ENCODE measurements around the gene CLTB.
"Not testable (repeated sequence)": the region's sequence is repeated elsewhere in the genome, so short reads cannot be mapped to it uniquely, and the experiment has no call there.

The CLTB gene

DNA sequence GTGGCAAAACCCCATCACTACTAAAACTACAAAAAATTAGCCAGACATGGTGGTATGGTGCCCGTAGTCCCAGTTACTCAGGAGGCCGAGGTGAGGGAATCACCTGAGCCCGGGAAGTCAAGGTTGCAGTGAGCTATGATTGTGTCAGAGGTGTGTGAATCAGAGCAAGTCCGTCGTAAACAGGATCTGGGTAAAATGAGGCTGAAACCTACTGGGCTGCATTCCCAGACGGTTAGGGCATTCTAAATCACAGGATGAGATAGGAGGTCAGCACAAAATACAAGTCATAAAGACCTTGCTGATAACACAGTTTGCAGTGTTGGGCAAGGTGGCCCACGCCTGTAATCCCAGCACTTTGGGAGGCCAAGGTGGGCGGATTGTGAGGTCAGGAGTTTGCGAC, 1.9 kb upstream of the CLTB start:
- TF ChIP-seq JUND (IDR thresholded peaks at IDR 0.05; ENCODE audit: low read depth) = no peak
- in situ Hi-C loops (cut with HindIII; ENCODE audit: low pct_unique_long_range_greater_than_20kb, low sequenced_read_pairs) = no loop called here
- no peak for DNase-seq (ENCODE audit: low read depth in 1 of 2, low spot score in 1 of 2)

DNA sequence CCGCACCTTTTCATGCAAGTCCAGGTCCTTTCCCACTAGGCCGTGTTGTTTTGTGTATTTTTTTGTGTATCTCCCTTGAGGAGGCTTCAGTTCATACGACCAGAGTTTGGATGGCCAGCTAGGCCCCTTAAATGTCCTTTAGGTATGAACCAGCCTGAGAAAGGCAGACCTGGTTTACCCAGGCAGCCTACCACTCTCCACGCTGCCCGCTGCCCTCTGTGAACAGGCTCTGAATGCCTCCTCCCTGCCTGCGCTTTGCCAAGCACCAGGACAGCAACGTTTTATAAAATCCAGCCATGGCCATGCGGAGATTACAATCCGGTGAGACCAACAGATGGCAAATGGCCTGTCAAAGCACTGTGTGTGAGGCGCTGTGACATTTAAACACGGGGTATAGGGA, 626 bp upstream of the CLTB start:
- in situ Hi-C loops (cut with HindIII; ENCODE audit: low pct_unique_long_range_greater_than_20kb, low sequenced_read_pairs) = no loop called here
- no peak for DNase-seq (ENCODE audit: low read depth in 1 of 2, low spot score in 1 of 2)
- no peak for TF ChIP-seq JUND (IDR thresholded peaks at IDR 0.05; ENCODE audit: low read depth)

DNA sequence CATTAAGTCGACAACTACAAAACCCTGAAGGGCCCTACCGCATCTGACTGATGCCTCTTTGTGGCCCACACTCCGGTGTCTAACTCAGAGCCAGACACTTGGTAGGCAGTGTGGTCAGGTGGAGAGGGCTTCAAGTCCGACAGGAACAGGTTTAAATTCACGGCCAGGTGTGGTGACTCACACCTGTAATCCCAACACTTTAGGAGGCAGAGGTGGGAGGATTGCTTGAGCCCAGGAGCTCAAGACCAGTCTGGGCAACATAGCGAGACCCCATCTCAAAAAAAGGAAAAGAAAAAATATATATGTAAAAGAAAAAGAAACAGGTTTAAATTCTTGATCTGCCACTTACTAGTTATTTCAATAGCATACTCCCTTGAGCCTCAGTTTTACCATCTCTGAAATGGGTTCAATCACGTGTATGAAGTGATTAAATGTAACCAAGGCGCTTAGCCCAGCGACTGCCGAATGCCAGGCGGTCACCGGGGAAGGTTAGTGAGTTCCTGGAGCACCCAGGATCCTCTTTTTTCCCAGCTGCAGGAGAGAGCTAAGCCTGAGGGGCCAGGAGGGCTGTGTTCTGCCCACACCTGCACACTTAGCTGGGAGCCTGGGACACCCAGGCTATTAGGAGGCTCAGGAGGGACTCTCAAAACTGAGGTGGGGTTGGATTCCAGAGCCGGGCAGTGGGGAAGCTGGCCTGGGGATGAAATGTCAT, 943 bp downstream of the CLTB start:
- TF ChIP-seq JUND (IDR thresholded peaks at IDR 0.05; ENCODE audit: low read depth) = no peak
- DNase-seq (ENCODE audit: low read depth in 1 of 2, low spot score in 1 of 2) = peak in 1 of 2 experiments; percentile 69
- in situ Hi-C loops (cut with HindIII; ENCODE audit: low pct_unique_long_range_greater_than_20kb, low sequenced_read_pairs) = no loop called here

DNA sequence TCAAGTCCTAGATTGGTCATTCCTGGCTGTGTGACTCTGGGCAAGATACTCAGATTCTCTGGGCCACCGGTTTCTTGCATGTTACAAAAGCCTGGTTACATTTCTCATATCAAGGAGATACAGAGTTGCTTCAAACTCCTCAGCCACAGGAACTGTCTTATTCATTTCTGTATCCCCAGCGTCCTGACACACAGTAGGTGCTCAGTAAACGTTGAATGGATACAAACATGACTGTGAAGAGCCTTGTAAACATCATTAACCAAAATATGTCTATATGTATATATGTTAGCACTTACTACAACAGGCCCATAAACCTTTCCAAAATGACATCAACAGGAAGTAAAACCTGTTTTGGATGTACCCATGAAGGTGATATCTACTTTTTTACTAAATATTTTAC, 1.6 kb downstream of the CLTB start:
- no peak for TF ChIP-seq JUND (IDR thresholded peaks at IDR 0.05; ENCODE audit: low read depth)
- in situ Hi-C loops (cut with HindIII; ENCODE audit: low pct_unique_long_range_greater_than_20kb, low sequenced_read_pairs) = no loop called here
- no peak for DNase-seq (ENCODE audit: low read depth in 1 of 2, low spot score in 1 of 2)

DNA sequence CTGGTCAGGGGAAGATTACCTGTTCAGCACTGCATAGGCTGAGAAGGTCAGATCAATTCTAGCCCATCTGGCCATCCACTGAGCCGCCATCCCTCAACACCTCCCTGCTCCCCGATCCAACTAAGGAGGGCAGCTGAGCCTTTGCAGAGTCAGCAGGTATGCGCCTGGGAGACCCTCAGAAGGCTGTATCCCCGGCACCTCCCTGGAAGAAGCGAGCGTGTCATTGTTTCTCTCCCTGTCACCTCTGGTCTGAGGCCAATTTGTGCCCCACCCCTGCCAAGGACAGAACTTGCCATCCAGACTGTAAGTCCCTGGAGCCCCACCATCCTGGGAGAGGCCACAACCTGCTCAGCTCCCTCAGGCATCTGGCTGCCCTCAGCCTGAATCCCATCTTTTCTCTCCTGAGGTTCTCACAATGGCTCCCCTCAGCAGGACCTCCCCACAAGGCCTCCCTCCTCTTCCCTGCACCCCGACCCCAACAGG, 2.6 kb downstream of the CLTB start:
- DNase-seq (ENCODE audit: low read depth in 1 of 2, low spot score in 1 of 2) = no peak
- TF ChIP-seq JUND (IDR thresholded peaks at IDR 0.05; ENCODE audit: low read depth) = no peak
- in situ Hi-C loops (cut with HindIII; ENCODE audit: low pct_unique_long_range_greater_than_20kb, low sequenced_read_pairs) = no loop called here

DNA sequence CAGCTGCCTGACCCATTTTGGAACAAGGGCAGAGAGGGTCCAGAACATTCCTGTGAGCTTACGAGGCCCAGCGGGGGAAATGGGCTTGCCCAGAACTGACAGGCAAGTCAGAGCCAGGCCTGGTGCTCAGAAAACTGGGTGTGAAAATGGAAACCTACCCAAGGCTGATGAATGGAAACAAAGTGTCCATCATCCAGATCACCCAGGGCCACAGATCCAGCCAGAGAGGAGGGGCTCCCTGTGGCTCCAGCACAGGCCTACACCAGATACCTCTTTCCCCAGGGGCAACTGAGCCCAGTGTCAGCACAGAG, 3.1 kb downstream of the CLTB start:
- in situ Hi-C loops (cut with HindIII; ENCODE audit: low pct_unique_long_range_greater_than_20kb, low sequenced_read_pairs) = no loop called here
- DNase-seq (ENCODE audit: low read depth in 1 of 2, low spot score in 1 of 2) = no peak
- no peak for TF ChIP-seq JUND (IDR thresholded peaks at IDR 0.05; ENCODE audit: low read depth)

DNA sequence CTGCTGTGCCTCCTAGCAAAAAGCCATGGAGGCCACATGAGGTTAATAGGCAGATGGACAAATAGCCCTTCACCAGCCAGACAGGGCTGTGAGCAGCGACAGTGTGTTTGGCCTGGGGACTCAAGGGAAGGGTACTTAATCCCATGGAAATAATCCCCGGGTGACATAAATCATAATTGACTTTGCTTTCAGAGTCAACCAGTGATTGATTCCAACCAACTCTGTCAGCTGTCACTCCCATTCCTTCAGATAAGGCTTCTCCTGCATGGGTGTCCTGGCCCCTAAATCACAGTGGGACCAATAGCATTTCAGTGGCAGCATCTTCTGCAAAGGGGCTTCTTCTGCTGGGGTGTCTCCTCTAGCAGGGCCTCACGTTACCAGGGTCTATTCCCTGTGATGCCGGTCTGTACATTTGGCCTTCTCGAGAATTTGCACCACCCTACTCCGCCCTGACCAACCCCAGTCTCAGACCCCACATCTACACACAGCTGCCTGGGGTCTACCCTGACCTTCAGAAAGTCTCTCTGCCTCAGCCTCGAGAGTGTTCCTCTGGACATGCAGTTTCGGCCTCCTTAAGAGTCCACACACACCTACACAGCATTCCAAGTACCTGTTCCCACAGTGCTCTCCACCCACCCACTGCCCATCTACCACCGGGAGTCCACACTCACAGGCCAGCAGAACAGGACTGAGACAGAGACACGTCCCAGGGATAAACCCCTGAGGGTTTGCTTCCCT, 3.7 kb downstream of the CLTB start:
- no peak for TF ChIP-seq JUND (IDR thresholded peaks at IDR 0.05; ENCODE audit: low read depth)
- in situ Hi-C loops (cut with HindIII; ENCODE audit: low pct_unique_long_range_greater_than_20kb, low sequenced_read_pairs) = no loop called here

DNA sequence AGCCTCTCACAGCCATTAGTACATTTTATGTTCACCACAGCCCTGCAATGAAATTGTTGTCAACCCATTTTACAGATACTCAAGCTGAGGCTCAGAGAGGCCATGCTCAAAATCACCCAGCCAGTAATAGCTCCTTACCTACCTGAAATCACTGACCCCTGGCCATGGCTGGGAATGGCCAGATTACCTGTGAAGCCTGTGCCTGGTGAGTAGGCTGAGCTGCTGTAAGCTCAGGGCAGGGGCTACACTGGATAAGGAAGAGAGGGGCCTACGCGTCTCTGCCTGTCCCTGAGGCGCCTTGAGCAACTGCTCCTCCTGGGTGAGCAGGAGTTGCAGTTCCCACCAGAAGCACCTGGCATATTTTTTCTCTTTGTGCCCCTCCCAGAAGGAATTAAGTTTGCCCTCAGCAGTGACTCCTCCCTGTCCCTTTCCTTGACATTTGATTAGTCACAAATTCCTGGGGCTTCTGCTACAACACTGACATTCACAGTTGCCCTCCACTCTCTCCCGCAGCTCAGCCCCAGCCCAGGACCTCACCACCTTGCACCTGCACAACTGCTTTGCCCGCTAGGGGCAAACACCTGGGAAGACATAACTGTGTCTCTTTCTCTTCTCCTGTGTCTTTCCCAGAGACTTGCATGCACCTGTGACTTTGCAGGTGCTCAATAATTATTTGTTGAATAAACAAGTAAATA, 5.7 kb downstream of the CLTB start:
- DNase-seq (ENCODE audit: low read depth in 1 of 2, low spot score in 1 of 2) = no peak
- in situ Hi-C loops (cut with HindIII; ENCODE audit: low pct_unique_long_range_greater_than_20kb, low sequenced_read_pairs) = no loop called here
- TF ChIP-seq JUND (IDR thresholded peaks at IDR 0.05; ENCODE audit: low read depth) = no peak

More for the DNA sequence above, 3.7 kb downstream of the CLTB start:
- no peak for DNase-seq (ENCODE audit: low read depth in 1 of 2, low spot score in 1 of 2)

DNA sequence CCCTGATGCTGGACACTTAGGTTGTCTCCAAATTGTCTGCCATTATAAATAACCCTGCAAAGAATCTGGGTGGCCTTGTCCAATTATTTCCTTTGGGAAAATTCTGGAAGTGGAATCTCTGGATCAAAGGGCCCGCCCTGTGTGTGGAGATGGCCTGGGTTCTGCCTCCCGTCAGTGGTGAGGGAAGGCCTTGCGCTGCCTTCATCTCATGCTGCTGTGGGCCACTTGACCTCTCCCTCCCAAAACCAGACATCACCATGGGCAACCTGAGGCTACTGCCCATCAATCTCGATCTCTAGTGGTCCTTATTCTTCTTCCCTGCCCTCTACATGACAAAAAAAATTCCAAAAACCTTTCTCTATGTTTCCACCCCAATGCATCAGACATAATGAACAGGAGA, 6.6 kb downstream of the CLTB start:
- no peak for TF ChIP-seq JUND (IDR thresholded peaks at IDR 0.05; ENCODE audit: low read depth)
- in situ Hi-C loops (cut with HindIII; ENCODE audit: low pct_unique_long_range_greater_than_20kb, low sequenced_read_pairs) = no loop called here
- DNase-seq (ENCODE audit: low read depth in 1 of 2, low spot score in 1 of 2) = no peak

DNA sequence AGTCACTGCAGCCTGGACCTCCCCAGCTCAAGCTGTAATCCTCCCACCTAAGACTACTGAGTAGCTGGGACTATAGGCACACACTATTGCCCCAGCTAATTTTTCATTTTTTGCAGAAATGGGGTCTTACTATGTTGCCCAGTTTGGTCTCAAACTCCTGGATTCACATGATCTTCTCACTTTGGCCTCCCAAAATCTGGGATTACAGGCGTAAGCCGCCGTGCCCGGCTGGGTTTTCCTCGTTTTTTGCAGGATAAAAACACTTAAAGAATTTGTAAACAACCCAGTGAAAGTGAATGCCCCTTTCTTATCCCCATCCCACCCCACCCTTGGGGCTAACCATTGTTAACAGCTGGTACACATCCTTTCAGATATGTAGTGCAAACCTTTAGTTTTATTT, 7.7 kb downstream of the CLTB start:
- no peak for TF ChIP-seq JUND (IDR thresholded peaks at IDR 0.05; ENCODE audit: low read depth)
- DNase-seq (ENCODE audit: low read depth in 1 of 2, low spot score in 1 of 2) = no peak
- in situ Hi-C loops (cut with HindIII; ENCODE audit: low pct_unique_long_range_greater_than_20kb, low sequenced_read_pairs) = no loop called here

DNA sequence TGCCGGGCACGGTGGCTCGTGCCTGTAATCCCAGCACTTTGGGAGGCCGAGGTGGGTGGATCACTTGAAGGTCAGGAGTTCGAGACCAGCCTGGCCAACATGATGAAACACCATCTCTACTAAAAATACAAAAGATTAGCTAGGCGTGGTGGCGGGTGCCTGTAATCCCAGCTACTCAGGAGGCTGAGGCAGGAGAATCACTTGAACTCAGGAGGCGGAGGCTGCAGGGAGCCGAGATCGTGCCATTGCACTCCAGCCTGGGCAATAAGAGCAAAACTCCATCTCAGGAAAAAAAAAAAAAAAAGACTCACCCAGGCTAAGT, 8.1 kb downstream of the CLTB start:
- in situ Hi-C loops (cut with HindIII; ENCODE audit: low pct_unique_long_range_greater_than_20kb, low sequenced_read_pairs); DNase-seq (ENCODE audit: low read depth in 1 of 2, low spot score in 1 of 2): not testable (repeated sequence)

DNA sequence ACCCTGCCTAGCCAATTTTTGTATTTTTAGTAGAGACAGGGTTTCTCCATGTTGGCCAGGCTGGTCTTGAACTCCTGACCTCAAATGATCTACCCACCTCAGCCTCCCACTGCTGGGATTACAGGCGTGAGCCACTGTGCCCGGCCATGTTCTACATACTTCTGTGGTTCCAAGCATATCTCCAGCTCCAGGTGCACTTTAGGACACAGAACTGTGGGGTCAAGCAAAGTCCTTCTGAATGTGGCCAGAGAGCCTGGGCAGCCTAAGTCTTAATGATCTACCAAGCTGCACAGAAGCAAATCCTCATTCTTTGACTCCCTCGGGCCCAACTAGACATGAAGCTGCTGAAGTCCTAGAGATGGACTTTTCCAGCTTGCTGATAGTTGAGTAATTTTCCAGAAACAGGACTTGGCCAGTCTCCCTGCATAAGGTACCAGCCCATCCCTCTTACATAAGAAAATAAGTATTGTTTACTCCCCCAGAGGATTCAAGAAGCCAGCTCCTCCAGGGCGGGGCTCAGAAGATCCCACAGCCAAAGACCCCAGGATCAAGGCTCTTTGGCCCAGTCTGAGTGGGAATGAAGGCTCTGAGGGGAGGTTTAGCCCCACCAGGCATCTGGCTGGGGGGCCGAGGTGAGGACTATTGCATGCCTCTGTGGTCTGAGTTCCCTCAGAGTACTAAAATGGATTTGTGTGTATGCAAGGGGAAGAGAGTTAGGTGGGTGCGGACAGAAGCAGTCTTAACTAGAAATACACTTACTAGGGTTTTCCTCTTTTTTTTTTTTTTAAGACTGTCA, 8.7 kb downstream of the CLTB start:
- no peak for TF ChIP-seq JUND (IDR thresholded peaks at IDR 0.05; ENCODE audit: low read depth)
- in situ Hi-C loops (cut with HindIII; ENCODE audit: low pct_unique_long_range_greater_than_20kb, low sequenced_read_pairs) = no loop called here
- no peak for DNase-seq (ENCODE audit: low read depth in 1 of 2, low spot score in 1 of 2)
